Bronchial epithelial cell (primary cell): ENCODE measurements around the gene WFDC1. TPM values are rescaled to one million over a fixed set of nuclear protein-coding genes. Genes with fewer than 3 reads are reported as not detected.
A peak's percentile ranks its signal among the peaks of the same experiment; 100 is the strongest.

ENCODE experiments used
- DNase-seq: peaks from one replicate; pipeline ENCODE4 v3.0.0-alpha.2; 2010; ENCODE audit warnings: low read depth
- FAIRE-seq: peaks from 2 replicates; lab custom pipeline; 2011; peaks lifted over from hg19 to GRCh38; lab: Jason Lieb, UNC
- H3K27me3 ChIP-seq: 2 replicates; pipeline ENCODE4 v1.5.1; 2011; ENCODE audit warnings: low read length; ENCODE audit not compliant: control insufficient read depth, insufficient read depth
- H3K36me3 ChIP-seq: 2 replicates; pipeline ENCODE4 v1.5.1; 2011; ENCODE audit warnings: low read length; ENCODE audit not compliant: control insufficient read depth, insufficient read depth
- H3K4me3 ChIP-seq: 2 replicates; pipeline ENCODE4 v1.5.1; 2011; ENCODE audit warnings: mild to moderate bottlenecking, low read depth, low read length, control low read depth
- CTCF ChIP-seq: IDR thresholded peaks from 2 replicates; pipeline ENCODE4 v1.5.1; 2011; ENCODE audit warnings: mild to moderate bottlenecking, moderate library complexity, low read length, control low read depth, inconsistent platforms; ENCODE audit not compliant: insufficient read depth, severe bottlenecking
- total RNA-seq: library from RNA; depleted of rRNA; stranded (reverse); fragments of >200 nt; gene quantifications from 2 replicates; pipeline ENCODE4 v1.2.1, GENCODE V29; 2014

The WFDC1 gene
- total RNA-seq, 1 donor from 2014 or later, result not detected

DNA sequence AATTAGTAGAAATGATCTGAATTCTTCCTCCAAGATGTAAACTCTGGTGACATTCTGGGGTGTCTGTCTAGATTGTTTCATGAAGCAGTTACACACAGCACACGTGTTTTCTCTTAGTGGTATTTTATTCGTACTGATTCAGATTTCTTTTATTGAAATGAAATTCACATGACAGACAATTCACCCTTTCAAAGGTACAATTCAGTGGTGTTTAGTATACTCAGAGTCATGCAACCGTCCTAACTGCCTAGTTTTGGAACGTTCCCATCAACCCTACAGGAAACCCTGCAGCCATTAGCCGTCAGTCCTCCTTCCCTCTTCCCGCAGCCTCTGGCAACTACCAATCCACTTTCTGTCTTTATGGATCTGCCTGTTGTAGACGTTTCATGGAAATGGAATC, 8.8 kb downstream of the WFDC1 start:
- H3K36me3 ChIP-seq, result no peaks in the 10 kb centered on the region
- no peak overlapping the region for H3K4me3 ChIP-seq
- DNase-seq, result no peak
- no peak for FAIRE-seq
- H3K27me3 ChIP-seq, result peaks cover 2% of the 10 kb centered on the region
- TF ChIP-seq CTCF, result no peak

DNA sequence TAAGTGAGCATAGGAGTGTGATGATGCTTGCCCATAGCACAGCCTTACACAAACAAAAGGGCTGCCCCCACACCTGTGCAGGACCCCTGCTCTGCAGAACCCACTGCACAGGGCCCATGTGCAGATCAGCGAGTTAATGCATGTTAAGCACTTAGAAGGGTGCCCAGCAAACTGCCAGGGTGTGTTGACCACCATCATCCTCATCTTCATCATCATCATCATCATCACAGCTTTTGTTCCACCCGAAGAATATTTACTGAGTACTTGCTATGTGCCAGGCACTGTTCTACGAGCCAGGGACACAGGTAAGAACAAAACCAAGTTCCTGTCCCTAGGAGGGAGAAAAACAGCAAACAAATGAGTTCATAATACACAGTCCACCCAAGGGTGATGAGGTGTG, 11.9 kb downstream of the WFDC1 start:
- Histone ChIP-seq H3K36me3 (no peaks in the 10 kb centered on the region), H3K4me3 (no peak overlapping the region), H3K27me3 (no peaks in the 10 kb centered on the region)
- FAIRE-seq (no peak), DNase-seq (no peak)
- TF ChIP-seq CTCF, result no peak

DNA sequence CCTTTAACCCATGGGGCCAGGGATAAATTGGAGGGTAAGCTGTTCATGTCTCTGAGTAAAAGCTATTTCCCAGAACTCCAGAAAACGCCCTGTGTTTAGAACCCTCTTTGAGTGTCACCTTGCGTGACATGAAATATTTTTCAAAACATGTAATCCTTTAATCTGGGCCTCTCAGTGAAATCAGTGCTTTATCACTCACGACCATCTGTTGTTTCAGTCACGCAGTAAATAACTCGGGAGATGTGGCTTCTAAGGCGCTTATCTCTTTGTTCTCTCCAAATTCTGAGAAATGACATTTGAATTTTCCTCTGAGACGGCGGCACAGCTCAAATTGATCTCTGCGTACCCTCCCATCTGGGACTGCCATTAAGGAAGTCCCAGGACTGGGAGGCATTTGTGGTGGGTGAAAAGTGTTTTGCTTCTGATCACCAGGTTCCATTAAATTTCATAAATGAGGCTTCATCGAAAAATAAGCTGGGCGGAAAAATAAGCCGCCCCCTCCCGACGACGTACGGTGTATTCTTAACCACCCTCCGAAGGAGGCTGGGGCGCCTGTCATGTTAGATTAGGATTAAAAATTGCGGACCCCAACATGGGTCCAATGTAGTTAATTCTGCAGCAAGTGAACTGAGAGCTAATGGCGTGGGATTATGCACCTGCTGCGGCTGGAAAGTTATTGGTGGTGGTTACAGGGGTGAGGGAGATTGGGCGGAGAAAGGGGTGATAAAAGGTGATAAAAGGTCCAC, 12.7 kb downstream of the WFDC1 start:
- no peak for FAIRE-seq
- no peak overlapping the region for H3K4me3 ChIP-seq

DNA sequence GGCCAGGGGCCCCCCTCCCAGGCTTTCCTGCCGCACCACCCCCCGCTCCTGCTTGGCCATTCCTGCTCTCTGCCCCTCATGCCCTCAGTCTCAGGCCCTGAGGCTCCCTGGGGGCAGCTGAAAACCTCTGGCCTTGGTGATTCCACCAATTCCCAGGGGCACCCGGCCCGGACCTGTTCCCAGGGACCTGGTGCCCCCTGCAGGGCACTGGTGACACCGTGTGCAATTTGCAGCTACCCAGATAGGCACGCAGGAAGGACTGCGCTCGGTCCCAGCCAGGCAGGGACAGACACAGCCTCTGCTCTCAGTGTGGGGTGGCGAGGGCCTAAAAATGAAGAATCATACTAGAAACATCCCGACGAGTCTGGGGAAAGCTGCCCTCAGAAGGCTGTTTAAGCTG, 13.4 kb downstream of the WFDC1 start:
- DNase-seq (peak; percentile 17), FAIRE-seq (no peak)
- peak; percentile 54 for TF ChIP-seq CTCF

More for the DNA sequence above, 12.7 kb downstream of the WFDC1 start:
- Histone ChIP-seq H3K36me3 (no peaks in the 10 kb centered on the region), H3K27me3 (peaks cover 2% of the 10 kb centered on the region)
- no peak for TF ChIP-seq CTCF
- DNase-seq, result no peak

GRCh38 chr16:84310642-84311041, 16.0 kb downstream of the WFDC1 start:
- no peak for TF ChIP-seq CTCF
- Histone ChIP-seq H3K36me3 (no peaks in the 10 kb centered on the region), H3K27me3 (peaks cover 7% of the 10 kb centered on the region), H3K4me3 (no peak overlapping the region)
- FAIRE-seq (no peak), DNase-seq (no peak)

More for the DNA sequence above, 13.4 kb downstream of the WFDC1 start:
- Histone ChIP-seq H3K4me3 (no peak overlapping the region), H3K27me3 (peaks cover 2% of the 10 kb centered on the region), H3K36me3 (no peaks in the 10 kb centered on the region)
